HepG2 (cell line): Measurements from ENCODE around the gene POP7. TPM values are rescaled to one million over a fixed set of nuclear protein-coding genes. Genes with fewer than 3 reads are reported as not detected.
A peak's percentile ranks its signal among the peaks of the same experiment; 100 is the strongest.

ENCODE experiments used
- ARID5B ChIP-seq: IDR thresholded peaks from 2 replicates; pipeline ENCODE4 v1.4.0; 2020; ENCODE audit warnings: mild to moderate bottlenecking, missing genetic modification reagents
- CSRNP2 ChIP-seq: sonication (generic); formaldehyde crosslinking; conservative IDR thresholded peaks from 2 replicates; pipeline ENCODE4 v1.8.0; 2022; ENCODE audit warnings: low read depth, missing genetic modification reagents
- DPF2 ChIP-seq: sonication (generic); formaldehyde crosslinking; IDR thresholded peaks from 2 replicates; pipeline ENCODE4 v1.4.0; 2020; ENCODE audit warnings: mild to moderate bottlenecking, low read depth, missing genetic modification reagents, borderline replicate concordance
- FOXO1 ChIP-seq: sonication (generic); formaldehyde crosslinking; IDR thresholded peaks from 2 replicates; pipeline ENCODE4 v1.4.0; 2020; ENCODE audit warnings: missing genetic modification reagents
- HIVEP1 ChIP-seq: sonication (generic); formaldehyde crosslinking; IDR thresholded peaks from 2 replicates; pipeline ENCODE4 v1.4.0; 2020; ENCODE audit warnings: mild to moderate bottlenecking, missing genetic modification reagents
- HNF4A ChIP-seq: sonication (generic); formaldehyde crosslinking; IDR thresholded peaks from 2 replicates; pipeline ENCODE4 v1.4.0; 2020; ENCODE audit warnings: missing genetic modification reagents
- HOXA9 ChIP-seq: sonication (generic); formaldehyde crosslinking; IDR thresholded peaks from 2 replicates; pipeline ENCODE4 v1.8.1; 2022; ENCODE audit warnings: missing genetic modification reagents, mild to moderate bottlenecking, moderate library complexity, borderline replicate concordance
- HOXD1 ChIP-seq: sonication (generic); formaldehyde crosslinking; IDR thresholded peaks from 2 replicates; pipeline ENCODE4 v1.5.0; 2020; ENCODE audit warnings: missing genetic modification reagents
- KAT7 ChIP-seq: IDR thresholded peaks from 2 replicates; pipeline ENCODE4 v1.6.1; 2018; ENCODE audit warnings: borderline replicate concordance, missing compliant biosample characterization
- MATR3 ChIP-seq: sonication (generic); formaldehyde crosslinking; IDR thresholded peaks from 2 replicates; pipeline ENCODE4 v1.4.0; 2020; ENCODE audit warnings: missing genetic modification reagents
- MTERF4 ChIP-seq: sonication (generic); formaldehyde crosslinking; IDR thresholded peaks from 2 replicates; pipeline ENCODE4 v1.8.0; 2023; ENCODE audit warnings: mild to moderate bottlenecking, missing genetic modification reagents
- PREB ChIP-seq: sonication (generic); formaldehyde crosslinking; IDR thresholded peaks from 2 replicates; pipeline ENCODE4 v1.4.0; 2020; ENCODE audit warnings: missing genetic modification reagents
- RBM39 ChIP-seq: fragments of 200-400 bp; formaldehyde crosslinking; IDR thresholded peaks from one replicate; pipeline ENCODE4 v1.6.1; 2018; ENCODE audit warnings: antibody characterized with exemption, mild to moderate bottlenecking, low read depth, low read length; ENCODE audit not compliant: poor library complexity, severe bottlenecking
- SATB2 ChIP-seq: sonication (generic); formaldehyde crosslinking; IDR thresholded peaks from 2 replicates; pipeline ENCODE4 v1.5.0; 2020; ENCODE audit warnings: missing genetic modification reagents
- SOX5 ChIP-seq: IDR thresholded peaks from 2 replicates; pipeline ENCODE4 v1.6.1; 2016; ENCODE audit warnings: borderline replicate concordance
- SOX6 ChIP-seq, 2 experiments: fragments of 450-650 bp in 1 of 2; sonication (generic) in 1 of 2; formaldehyde crosslinking in 1 of 2; IDR thresholded peaks; 2 replicates each; pipeline versions ENCODE4 v1.4.0 to v1.6.1; 2017 to 2020; ENCODE audit warnings: antibody characterized with exemption in 1 of 2, mild to moderate bottlenecking in 1 of 2, missing genetic modification reagents in 1 of 2
- THAP8 ChIP-seq: sonication (generic); formaldehyde crosslinking; IDR thresholded peaks from 2 replicates; pipeline ENCODE4 v1.5.1; 2020; ENCODE audit warnings: missing genetic modification reagents, mild to moderate bottlenecking, borderline replicate concordance
- XRCC5 ChIP-seq: fragments of 200-400 bp; formaldehyde crosslinking; optimal IDR thresholded peaks from 2 replicates; pipeline ENCODE3; 2017; ENCODE audit warnings: mild to moderate bottlenecking, low read length
- ZNF232 ChIP-seq: sonication (generic); formaldehyde crosslinking; IDR thresholded peaks from 2 replicates; pipeline ENCODE4 v1.4.0; 2020; ENCODE audit warnings: missing genetic modification reagents, borderline replicate concordance
- ZNF598 ChIP-seq: sonication (generic); formaldehyde crosslinking; IDR thresholded peaks from 2 replicates; pipeline ENCODE4 v1.5.1; 2020; ENCODE audit warnings: mild to moderate bottlenecking, missing genetic modification reagents, borderline replicate concordance
- polyA plus RNA-seq, 8 experiments: library from polyadenylated mRNA; depleted of rRNA in 3 of 8; stranded (reverse) in 7 of 8; unstranded in 1 of 8; fragments of >200 nt; fragmentation: Illumina TruSeq in 4 of 8; extraction: Trizol in 4 of 8; gene quantifications; 2 replicates each; pipeline versions ENCODE4 v1.2.1 to v1.2.3, GENCODE V29; 2011 to 2016; ENCODE audit warnings: low read depth in 4 of 8, missing spikeins in 1 of 8, mixed read lengths in 1 of 8; ENCODE audit not compliant: insufficient read depth in 1 of 8
- total RNA-seq, 5 experiments: library from RNA; depleted of rRNA; stranded (reverse); fragments of >200 nt; fragmentation: Illumina TruSeq; extraction: Trizol; gene quantifications; 2 replicates each; pipeline ENCODE4 v1.2.3, GENCODE V29; 2016; ENCODE audit warnings: low read depth in 1 of 5

POP7 gene
- total and polyA plus RNA-seq, 2 of the 13 experiments (the other 11 are each of a cell fraction or from before 2014, with no cell fraction given) = 63.9 to 91.1 TPM

- TF ChIP-seq RBM39 (no peak), THAP8 (CRISPR knock-in tag) (no peak), MTERF4 (no peak), HOXA9 (CRISPR knock-in tag) (no peak), XRCC5 (no peak), DPF2 (CRISPR knock-in tag) (peak; percentile 66), HNF4A (CRISPR knock-in tag) (peak; percentile 90), PREB (CRISPR knock-in tag) (no peak), HIVEP1 (0 out of 2 replicates have a peak, but pooled peaks have one; percentile 50), HOXD1 (CRISPR knock-in tag) (peak; percentile 47; the same call in 1 of the 2 replicates), SATB2 (no peak), KAT7 (CRISPR knock-in tag) (no peak), FOXO1 (CRISPR knock-in tag) (peak; percentile 51; the same call in 1 of the 2 replicates), MATR3 (CRISPR knock-in tag) (no peak), SOX5 (CRISPR knock-in tag) (peak; percentile 68; the same call in 1 of the 2 replicates), ZNF232 (CRISPR knock-in tag) (0 out of 2 replicates have a peak, but pooled peaks have one; percentile 65), ARID5B (CRISPR knock-in tag) (peak; percentile 78), SOX6 (IDR thresholded peaks at IDR 0.05) (no peak), SOX6 (CRISPR knock-in tag; IDR thresholded peaks at IDR 0.05) (peak; percentile 80), ZNF598 (CRISPR knock-in tag) (no peak), CSRNP2 (CRISPR knock-in tag) (no peak)
Measured at GRCh38 chr7:100719523-100720278, 13.8 kb downstream of the POP7 start (continued).
